NOMO-1 (cell line): ENCODE measurements around the gene PRKCZ.

Source experiments
- DNase-seq, 2 experiments: peaks; one replicate each; lab custom pipeline; 2025; ENCODE audit not compliant: unreplicated experiment in 2 of 2; lab: John Stamatoyannopoulos, UW

PRKCZ gene

DNA sequence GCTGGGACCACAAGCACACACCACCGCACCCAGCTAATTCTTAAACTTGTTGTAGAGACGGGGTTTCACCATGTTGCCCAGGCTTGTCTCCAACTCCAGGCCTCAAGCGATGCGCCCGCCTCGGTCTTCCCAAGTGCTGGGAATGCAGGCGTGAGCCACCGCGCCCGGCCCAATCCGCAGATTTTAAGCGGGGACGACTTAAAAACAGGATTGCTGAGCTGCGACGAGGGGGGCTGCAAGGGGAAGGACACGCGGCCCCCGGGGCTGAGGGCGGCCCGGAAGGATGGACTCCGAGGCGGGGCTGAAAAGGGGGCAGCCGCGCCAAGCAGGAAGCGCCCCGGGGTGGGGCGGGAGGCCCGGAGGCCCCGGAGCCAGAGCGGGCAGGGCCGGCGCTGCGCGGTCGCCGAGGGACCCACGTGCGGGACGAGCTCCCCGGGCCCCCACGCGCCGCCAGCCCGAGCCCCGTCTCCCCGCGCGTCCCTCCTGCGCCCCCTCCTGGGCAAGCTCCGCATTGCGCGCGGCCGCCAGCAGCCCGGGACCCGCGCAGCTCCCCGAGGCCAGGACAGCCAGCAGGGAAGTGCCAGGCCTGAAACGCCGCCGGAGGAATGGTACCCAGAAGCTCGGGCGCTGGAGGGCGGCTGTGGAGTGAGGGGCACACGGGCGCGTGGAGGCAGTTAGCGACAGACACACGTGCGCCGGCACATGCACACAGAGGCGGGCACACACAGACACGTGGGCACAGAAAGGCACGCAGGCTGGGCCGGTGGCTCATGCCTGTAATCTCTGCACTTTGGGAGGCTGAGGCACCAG, 5.5 kb upstream of the PRKCZ start:
- DNase-seq: peak; percentile 20 to 52

DNA sequence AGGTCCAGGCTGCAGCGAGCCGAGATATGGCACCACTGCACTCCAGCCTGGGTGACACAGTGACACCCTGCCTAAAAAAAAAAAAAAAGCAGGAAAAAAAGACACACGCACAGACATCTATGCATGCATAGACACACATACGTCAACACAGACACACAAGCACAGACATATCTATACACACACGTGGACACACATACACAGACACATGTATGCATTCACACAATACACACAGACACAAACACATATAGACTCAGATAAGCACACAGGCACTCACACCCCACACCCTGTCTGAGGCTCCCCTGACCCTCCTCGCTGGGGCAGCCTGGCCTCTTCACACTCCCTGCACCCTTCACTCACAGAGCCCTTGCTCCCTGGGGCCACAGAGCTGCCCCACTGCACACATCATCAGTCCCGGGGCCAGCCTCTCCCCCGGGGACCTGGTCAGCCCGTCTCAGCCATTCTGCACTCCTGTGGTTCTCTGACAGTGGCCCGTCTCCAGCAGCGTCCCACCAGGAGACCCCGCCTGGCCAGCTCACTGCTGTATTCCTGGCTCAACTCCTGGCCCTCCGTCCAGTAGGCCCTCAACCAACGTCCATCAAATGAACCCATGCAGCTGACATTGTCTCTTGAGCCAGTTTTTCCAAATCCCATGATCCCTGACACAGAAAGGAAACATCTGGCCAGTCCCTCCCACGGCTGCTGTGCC, 4.6 kb upstream of the PRKCZ start:
- DNase-seq: no peak

GRCh38 chr1:2046174-2046917, 3.9 kb upstream of the PRKCZ start:
- peak; percentile 6 to 38 for DNase-seq

DNA sequence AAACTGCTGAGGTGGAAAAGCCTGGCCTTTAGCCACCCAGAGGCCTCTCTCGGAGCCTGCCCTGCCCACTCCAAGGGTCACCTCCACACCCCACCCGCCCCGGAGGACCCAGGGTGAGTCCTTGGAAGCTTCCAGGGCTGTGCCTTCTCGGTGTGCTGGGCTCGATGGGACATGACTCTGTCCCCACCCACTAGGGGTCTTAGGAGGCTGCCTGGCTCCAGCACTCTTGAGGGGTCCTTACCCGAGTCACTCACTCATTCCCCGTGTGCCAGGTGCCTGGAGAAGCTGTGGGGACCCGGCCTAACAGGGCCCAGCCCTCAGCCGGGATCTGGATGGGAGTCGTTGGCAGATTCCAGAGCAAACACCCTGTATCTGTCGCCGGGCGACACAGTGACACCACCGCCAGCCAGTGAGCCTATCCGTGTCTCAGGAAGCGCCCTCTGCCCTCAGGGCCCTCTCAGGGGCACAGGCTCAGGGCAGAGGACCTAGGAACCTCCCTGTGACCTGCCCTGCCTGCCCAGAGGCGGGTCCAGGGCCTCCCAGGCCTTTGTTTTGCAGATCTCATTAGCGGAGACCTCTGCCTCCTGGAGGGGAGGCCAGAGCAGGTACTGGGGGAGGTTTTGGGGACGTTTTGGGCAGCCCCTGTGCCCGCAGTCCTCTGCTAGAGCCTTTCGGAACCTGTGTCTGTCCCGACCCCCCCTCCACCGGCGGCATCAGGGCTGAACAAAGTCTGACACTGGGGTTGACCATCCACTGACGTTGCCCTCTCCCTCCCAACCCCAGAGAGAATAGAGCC, 3.1 kb upstream of the PRKCZ start:
- DNase-seq: no peak

GRCh38 chr1:2047749-2048729, 2.2 kb upstream of the PRKCZ start:
- DNase-seq: no peak

- peak in 1 of 2 experiments; percentile 6 for DNase-seq
Observed at GRCh38 chr1:2049225-2049717, 940 bp upstream of the PRKCZ start.

GRCh38 chr1:2050461-2050792, 216 bp downstream of the PRKCZ start:
- DNase-seq: no peak

GRCh38 chr1:2050793-2051682, 827 bp downstream of the PRKCZ start:
- DNase-seq: no peak

GRCh38 chr1:2052054-2052679, 2.0 kb downstream of the PRKCZ start:
- DNase-seq: no peak

- DNase-seq: no peak
Observed at GRCh38 chr1:2052756-2053155, 2.5 kb downstream of the PRKCZ start.

DNA sequence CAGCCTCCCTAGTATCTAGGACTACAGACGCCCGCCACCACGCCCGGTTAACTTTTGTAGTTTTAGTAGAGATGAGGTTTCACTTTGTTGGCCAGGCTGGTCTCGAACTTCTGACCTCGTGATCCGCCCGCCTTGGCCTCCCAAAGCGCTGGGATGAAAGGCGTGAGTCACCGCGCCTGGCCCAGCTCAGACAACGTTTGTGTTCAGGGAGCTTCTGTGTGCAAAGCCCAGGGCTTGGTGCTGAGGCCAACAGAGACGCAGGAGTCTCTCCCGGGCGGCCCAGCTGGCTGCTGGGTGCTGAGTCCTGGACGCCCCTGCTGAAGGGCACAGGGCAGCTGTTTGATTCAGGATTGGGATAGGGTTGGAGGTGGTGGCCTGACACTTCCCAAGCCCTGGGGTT, 3.0 kb downstream of the PRKCZ start:
- no peak for DNase-seq

DNA sequence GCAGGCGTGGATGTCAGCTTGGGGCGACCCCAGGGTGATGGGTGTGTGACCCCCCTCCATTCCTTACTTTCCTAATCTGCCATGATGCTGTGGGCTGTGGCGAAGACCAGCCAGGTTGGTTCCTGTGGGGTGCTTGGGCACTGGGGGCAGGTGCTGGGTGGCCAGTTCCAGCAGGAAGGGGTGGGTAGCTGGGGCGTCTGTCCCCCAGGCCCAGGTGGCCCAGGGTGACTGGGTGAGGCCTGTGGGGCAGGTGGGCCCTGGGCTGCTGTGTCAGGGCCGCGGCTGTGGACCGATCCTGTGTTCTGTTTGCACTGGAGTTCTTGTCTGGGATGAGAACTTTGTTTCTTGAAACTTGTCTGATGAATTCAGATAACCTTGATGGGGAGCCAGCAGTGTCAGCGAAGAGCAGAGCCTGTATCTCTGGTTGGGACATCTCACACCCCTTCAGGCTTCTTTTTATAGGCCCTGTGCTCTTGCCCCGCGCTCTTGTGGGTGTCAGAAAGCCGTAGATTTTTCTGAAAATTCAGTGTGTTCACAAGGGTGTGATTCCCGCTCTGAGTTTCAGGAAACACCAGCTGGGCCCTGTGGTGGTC, 3.7 kb downstream of the PRKCZ start:
- DNase-seq: no peak

- no peak for DNase-seq
Observed at GRCh38 chr1:2054560-2054959, 4.3 kb downstream of the PRKCZ start.

GRCh38 chr1:2055911-2056575, 5.8 kb downstream of the PRKCZ start:
- no peak for DNase-seq

DNA sequence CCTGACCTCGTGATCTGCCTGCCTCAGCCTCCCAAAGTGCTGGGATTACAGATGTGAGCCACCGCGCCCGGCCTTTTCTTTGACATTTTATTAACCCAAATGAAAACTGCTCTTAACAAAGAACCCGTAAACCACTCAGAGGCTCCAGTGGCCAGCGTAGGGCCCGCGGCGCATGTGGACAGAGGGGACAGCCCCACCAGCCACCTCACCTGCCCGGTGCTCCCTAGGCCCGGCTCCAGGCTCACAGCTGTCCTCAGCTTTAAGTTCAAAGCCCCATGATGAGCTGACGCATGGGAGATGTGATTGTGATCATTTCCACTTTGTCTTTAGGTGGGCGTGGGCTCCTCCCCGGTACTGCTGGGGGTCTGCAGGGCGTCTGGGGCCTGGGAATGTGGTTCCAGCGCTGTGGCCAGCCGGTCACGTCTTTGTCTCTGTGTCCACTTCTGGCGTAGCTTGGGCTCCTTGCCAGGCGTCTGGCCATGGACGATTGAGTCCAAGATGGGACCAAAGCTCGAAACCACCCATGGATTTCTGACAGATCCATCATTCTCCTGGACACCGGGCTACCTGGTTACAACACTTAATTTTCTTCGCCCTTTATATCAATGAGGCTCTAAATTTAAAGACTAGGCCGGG, 6.9 kb downstream of the PRKCZ start:
- no peak for DNase-seq

DNA sequence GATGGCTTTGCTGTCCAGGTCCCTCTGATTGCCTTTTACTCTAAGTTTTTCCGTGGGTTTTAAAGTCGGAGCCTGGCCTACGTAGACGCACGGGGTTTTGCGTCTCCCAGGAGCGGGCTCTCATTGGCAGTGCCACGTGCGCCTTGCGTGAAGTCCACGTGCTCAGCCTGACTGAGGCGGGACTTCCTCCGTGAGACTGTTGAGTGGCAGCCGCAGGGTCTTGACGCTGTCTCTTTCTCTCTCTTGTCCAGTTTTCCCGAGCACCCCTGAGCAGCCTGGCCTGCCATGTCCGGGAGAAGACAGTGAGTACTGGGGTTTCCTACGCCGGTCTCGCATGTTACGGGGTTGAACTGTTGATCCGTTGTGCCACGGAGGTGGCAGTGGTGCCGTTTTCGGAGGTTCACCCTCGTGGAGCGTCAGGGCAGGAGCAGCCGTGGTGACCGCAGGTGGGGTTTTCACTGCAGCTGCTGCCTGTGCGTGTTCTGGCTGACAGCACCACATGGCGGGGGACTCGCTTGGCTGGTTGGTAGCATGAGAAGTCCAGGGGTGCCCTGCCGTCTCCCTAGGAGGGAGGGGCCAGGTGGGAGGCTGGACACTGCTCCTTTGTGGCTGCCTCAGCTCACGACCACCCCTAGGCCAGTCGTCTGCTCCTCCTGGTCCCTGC, 9.2 kb downstream of the PRKCZ start:
- no peak for DNase-seq
